GM13976 (cell line): ENCODE results near the gene PDZD11.
"Not testable (repeated sequence)": the region's sequence is repeated elsewhere in the genome, so short reads cannot be mapped to it uniquely, and the experiment has no call there.

Experiments
- DNase-seq: peaks from one replicate; pipeline ENCODE4 v3.0.0; 2012; ENCODE audit warnings: low spot score
- CTCF ChIP-seq: IDR thresholded peaks from 2 replicates; pipeline ENCODE4 v1.5.1; 2012; ENCODE audit warnings: borderline replicate concordance, mild to moderate bottlenecking; ENCODE audit not compliant: insufficient read depth; ENCODE audit errors: extremely low read depth, missing control alignments, control extremely low read depth
- in situ Hi-C: fragments of 300-500 bp; cut with MboI; formaldehyde crosslinking; loops from one replicate; pipeline ENCODE4 v1.12.0; 2022; ENCODE audit warnings: low sequenced_read_pairs, mixed read lengths, inconsistent platforms; ENCODE audit not compliant: unreplicated experiment

PDZD11 gene

GRCh38 chrX:70280573-70280972 lies 9.2 kb downstream of the PDZD11 start:
- DNase-seq = no peak
- no peak for TF ChIP-seq CTCF
- in situ Hi-C loops = no loop called here

GRCh38 chrX:70279081-70279480 lies 10.6 kb downstream of the PDZD11 start:
- TF ChIP-seq CTCF = no peak
- in situ Hi-C loops = no loop called here
- DNase-seq = no peak

- DNase-seq, in situ Hi-C loops: not testable (repeated sequence)
Observed at GRCh38 chrX:70274029-70274428, 15.7 kb downstream of the PDZD11 start.

- DNase-seq = no peak
- TF ChIP-seq CTCF = no peak
- in situ Hi-C loops = no loop called here
Observed at GRCh38 chrX:70268034-70268433, 21.7 kb downstream of the PDZD11 start, which contains the start of gene ARR3. ARR3 (plus strand) TSS chrX:70268334; CDS start chrX:70269386, 1,052 bp downstream.

- in situ Hi-C loops = no loop called here
- TF ChIP-seq CTCF = no peak
- DNase-seq = no peak
Observed at GRCh38 chrX:70264784-70265183, 24.9 kb downstream of the PDZD11 start.

GRCh38 chrX:70262952-70263567 lies 26.7 kb downstream of the PDZD11 start:
- in situ Hi-C loops = no loop called here
- peak; percentile 29 for TF ChIP-seq CTCF
- DNase-seq = no peak

- no peak for DNase-seq
- in situ Hi-C loops = no loop called here
- no peak for TF ChIP-seq CTCF
Observed at GRCh38 chrX:70260104-70260503, 29.6 kb downstream of the PDZD11 start, which contains the start of gene P2RY4. P2RY4 (minus strand) TSS chrX:70260204; CDS start chrX:70259624, 580 bp downstream.
